GM06990 (cell line): ENCODE measurements around the gene WEE1.
"Not testable (repeated sequence)": the region's sequence is repeated elsewhere in the genome, so short reads cannot be mapped to it uniquely, and the experiment has no call there.

Experiments used
- DNase-seq: peaks from one replicate; pipeline ENCODE4 v3.0.0-alpha.2; 2011; ENCODE audit not compliant: insufficient read length; ENCODE audit errors: extremely low read depth
- H3K27me3 ChIP-seq: replicated peaks from 2 replicates; pipeline ENCODE4 v1.6.0; 2011; ENCODE audit warnings: low read length; ENCODE audit not compliant: control insufficient read depth, insufficient read depth
- H3K36me3 ChIP-seq: 2 replicates; pipeline ENCODE4 v1.5.1; 2011; ENCODE audit warnings: low read length; ENCODE audit not compliant: control insufficient read depth, insufficient read depth
- H3K4me3 ChIP-seq: replicated peaks from 2 replicates; pipeline ENCODE4 v1.5.1; 2011; ENCODE audit warnings: low read depth, mild to moderate bottlenecking, control low read depth, low read length
- CTCF ChIP-seq: IDR thresholded peaks from 2 replicates; pipeline ENCODE4 v1.5.1; 2011; ENCODE audit warnings: low read length, control low read depth, mild to moderate bottlenecking, inconsistent platforms; ENCODE audit not compliant: insufficient read depth, poor library complexity, severe bottlenecking

The WEE1 gene

GRCh38 chr11:9616858-9617257, 43.4 kb downstream of the WEE1 start:
- TF ChIP-seq CTCF, result no peak
- Histone ChIP-seq H3K4me3 (no peak overlapping the region), H3K27me3 (no peaks in the 10 kb centered on the region), H3K36me3 (no peaks in the 10 kb centered on the region)
- DNase-seq, result no peak

GRCh38 chr11:9617940-9618339, 44.5 kb downstream of the WEE1 start:
- Histone ChIP-seq H3K4me3 (no peak overlapping the region), H3K27me3 (no peaks in the 10 kb centered on the region), H3K36me3 (no peaks in the 10 kb centered on the region)
- no peak for TF ChIP-seq CTCF
- no peak for DNase-seq

GRCh38 chr11:9619004-9619403, 45.5 kb downstream of the WEE1 start:
- Histone ChIP-seq H3K36me3 (no peaks in the 10 kb centered on the region), H3K27me3 (no peaks in the 10 kb centered on the region), H3K4me3 (no peak overlapping the region)
- TF ChIP-seq CTCF, result no peak
- DNase-seq, result no peak

- no peak for TF ChIP-seq CTCF
Measured at GRCh38 chr11:9619971-9620370, 46.5 kb downstream of the WEE1 start.

GRCh38 chr11:9622353-9622752, 48.9 kb downstream of the WEE1 start:
- H3K36me3 ChIP-seq, H3K4me3 ChIP-seq, H3K27me3 ChIP-seq, DNase-seq: not testable (repeated sequence)

More at GRCh38 chr11:9619971-9620370, 46.5 kb downstream of the WEE1 start:
- H3K27me3 ChIP-seq, result no peaks in the 10 kb centered on the region
- DNase-seq, result no peak
- no peaks in the 10 kb centered on the region for H3K36me3 ChIP-seq
- H3K4me3 ChIP-seq, result no peak overlapping the region

- H3K27me3 ChIP-seq, H3K36me3 ChIP-seq, DNase-seq, H3K4me3 ChIP-seq: not testable (repeated sequence)
Measured at GRCh38 chr11:9623053-9623452, 49.6 kb downstream of the WEE1 start.

- Histone ChIP-seq H3K4me3 (no peak overlapping the region), H3K36me3 (no peaks in the 10 kb centered on the region), H3K27me3 (no peaks in the 10 kb centered on the region)
- TF ChIP-seq CTCF, result no peak
- DNase-seq, result no peak
Measured at GRCh38 chr11:9624448-9624847, 51.0 kb downstream of the WEE1 start.
